GM10847 (cell line): ENCODE measurements around the gene OLFM2.

Experiments
- POLR2A ChIP-seq: IDR thresholded peaks from 2 replicates; pipeline ENCODE4 v1.6.1; 2011; ENCODE audit not compliant: insufficient read length; ENCODE audit errors: extremely low read depth

OLFM2 gene

DNA sequence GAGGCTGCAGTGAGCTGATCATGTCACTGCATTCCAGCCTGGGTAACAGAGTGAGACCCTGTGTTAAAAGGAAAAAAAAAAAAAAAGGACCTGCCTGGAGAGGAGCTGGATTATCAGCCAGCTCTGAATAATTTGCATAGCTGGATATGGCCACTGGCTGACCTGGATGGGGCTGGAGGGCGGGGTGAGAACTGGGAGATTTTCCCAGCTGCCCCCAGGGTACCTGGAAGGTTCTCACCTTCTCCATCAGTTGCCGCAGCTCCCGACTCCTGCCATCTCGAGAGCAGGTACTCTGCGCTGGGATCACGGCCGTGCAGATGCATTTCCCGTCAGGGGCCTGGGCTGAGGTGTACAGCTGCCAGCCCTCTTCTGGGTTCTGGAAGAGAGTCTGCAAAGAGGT, 75.9 kb downstream of the OLFM2 start:
- TF ChIP-seq POLR2A = no peak

DNA sequence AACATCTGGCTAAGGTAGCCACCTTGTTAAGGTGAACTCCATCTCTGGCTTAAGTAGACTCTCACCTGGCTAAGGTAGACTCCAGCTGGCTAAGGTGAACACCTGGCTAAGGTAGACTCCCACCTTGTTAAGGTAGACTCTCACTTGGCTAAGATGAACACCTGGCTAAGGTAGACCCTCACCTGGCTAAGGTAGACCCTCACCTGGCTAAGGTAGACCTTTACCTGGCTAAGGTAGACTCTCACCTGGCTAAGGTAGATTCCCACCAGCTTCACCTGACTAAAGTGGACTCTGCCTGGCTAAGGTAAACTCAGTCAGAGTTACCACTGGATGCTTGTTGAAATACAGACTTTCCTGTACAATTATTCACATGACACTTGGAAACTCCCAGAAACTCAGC, 77.5 kb downstream of the OLFM2 start:
- no peak for TF ChIP-seq POLR2A

DNA sequence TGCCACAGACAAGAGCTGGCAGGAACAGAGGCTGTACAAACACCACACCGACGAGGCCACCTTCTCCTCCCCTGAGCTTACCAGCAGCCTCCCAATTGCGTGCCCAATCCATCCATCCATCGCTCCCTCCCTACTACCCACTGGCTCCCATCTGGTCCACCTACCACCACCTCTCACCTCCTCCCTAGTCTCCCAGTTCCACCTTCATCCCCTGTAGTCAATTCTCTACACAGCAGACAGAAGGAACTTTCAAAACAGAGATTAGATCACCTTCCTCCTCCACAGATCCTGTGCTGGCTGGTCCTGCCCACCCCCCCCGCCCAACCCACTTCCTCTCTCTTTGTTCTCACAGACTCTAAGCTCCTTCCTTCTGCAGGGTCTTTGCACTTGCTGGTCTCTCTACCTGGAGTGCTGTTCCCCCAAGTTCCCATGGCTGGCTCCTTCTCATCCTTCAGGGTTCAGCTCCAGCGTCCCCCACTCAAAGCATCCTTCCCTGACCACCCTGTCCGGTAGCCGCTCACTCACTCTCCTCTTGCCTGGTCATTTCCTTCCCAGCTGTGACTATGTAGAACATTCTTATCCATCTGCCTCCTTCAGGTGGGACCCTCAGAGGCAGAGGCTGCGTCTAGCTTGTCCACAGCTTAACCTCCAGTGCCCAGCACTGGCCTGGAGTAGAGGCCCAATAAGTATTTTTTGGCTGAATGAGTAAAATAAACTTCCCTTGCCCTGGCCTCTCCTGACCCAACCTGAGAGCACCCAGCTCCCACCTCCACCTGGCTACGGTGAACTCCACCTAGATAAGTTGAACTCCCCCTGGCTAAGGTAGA, 78.2 kb downstream of the OLFM2 start:
- no peak for TF ChIP-seq POLR2A

DNA sequence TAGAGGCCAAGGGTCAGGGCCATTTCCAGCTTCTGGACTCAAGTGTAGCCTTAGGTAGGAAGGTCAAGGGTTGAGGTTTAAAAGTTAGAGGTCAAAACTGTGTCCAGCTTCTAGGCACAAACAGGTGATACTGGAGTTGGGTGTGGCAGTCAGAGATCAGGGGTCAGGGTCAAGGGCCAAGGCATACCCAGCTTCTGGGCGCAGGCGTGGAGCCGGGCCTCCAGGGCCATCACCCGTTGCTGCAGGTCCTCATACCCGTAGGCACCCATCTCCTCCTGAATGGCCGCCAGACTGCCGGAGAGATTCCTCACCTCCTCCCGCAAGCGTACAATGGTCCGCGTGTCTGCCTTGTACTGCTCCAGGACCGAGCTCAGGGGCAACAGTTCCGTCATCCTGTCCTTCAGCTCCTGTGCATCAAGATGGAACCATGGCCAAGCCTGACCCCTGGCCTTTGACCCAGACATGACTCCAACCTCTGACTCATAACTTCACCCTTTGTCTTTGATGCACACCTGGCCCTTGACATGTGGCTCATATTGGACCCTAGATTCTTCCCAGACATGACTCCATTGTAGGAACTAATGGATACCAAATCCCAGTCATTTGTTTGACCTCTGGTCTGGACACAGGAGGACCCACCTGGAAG, 79.1 kb downstream of the OLFM2 start:
- no peak for TF ChIP-seq POLR2A

DNA sequence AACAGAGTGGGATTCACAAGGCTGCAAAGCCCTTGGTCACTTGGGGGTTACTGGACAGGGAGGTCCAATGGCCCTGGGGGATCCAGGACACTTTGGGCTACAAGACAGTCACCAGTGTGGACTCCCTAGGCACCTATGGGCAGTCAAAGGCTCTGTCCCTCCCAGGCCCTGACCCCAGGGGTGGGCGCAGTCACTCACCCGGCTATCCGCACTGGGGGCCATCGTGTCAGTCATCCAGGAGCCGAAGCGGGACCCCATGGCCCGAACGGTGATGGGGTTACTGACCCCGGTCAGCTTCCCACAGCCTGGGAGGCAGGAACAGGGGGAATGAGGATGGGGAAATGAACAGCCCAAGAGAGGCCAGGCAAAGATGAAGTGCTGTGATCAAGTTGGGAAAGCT, 79.7 kb downstream of the OLFM2 start:
- TF ChIP-seq POLR2A = no peak

DNA sequence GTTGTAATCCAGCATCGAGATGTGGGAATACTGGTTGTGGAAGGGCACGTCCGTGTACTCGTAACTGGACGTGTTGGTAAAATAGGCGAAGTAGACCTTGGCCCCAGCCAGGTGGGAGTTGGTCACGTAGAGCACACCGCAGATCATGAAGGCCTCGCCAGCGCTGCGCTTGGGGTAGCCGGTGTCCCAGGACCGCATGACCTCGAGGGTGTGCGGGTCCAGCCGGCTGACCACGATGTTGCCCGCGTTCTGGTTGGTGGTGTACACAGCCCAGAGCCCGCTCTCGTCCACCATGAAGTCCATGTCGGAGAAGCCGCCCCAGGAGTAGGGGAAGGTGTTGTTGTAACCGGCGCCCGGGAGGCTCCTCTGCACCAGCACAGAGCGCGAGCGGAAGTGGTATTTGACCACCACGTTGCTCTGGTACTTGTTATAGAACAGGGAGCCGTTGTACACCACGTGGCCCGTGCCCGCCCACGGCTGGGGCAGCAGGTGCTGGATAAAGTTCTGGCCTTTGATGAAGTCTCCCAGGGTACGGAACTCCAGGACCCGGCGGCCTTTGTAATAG, 82.0 kb downstream of the OLFM2 start:
- no peak for TF ChIP-seq POLR2A

DNA sequence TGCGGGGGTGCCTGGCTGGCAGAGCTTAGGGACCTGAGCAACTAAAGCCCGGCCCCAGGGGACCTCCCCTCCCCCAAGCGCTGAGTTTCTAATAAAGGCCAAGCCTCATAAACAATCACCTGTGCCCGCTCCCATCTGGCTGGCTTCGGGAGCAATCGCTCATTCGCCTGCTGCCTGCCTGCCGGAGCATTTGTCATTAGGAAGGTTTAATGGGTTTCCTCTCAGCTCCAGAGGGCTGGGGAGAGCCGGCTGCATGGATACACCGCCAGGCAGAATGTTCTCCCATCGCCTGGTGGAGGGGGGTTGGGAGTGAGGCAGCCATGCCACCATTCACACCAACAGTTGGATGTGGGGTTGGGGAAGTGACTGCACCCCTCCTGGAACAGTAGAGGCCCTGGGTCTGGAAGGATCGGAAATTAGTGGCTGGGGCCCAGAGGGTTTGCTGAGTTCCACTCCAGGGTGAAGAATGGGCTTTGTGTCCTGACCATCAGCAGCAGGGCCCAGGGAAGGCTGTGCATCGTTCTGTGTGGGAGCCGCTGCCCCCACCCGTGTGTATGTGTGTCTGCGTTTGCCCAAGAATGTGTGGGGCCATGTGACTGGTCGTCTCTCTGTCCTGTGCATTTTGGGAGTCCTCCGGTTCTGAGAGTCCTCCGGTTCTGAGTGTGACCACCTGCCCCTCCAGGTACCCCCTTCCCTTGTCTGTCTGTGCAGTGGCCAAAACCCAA, 85.9 kb downstream of the OLFM2 start:
- TF ChIP-seq POLR2A = no peak

DNA sequence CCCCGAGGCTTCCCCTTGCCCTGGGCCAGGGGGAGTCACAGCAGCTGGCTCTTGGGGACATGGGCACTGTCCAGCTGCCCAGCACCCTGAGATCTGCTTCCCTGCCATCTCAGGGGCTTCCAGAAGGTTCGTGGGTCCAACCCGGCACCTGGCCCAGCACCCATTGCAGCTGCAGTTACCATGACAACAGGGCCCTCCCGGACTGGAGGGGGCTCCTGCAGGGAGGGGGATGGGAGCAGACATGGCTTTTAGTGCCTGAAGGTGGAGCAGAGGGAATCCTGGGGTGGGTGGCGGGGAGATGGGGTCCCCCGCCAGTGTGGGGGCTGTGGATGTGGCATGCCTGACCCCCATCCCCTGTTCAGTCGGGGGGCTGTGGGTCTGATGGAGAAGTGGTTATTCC, 86.5 kb downstream of the OLFM2 start:
- TF ChIP-seq POLR2A = no peak

DNA sequence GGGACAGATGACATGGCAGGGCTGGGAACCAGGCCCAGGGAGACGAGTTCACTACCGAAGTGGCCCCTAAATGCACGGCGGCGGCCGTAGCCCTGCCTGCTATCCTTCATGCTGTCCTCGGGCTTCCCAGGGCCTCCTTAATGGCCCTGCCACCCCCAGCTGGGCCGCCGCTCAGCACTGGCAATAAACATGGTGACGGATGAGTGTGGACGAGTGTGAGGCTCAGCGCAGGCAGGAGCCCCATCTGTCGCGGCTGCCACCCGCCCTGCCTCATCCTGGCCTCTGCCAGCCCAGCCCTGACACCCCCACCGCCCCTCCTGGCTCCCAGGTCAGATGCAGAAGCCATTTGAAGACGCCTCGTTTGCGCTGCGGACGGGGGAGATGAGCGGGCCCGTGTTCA, 87.6 kb downstream of the OLFM2 start:
- TF ChIP-seq POLR2A = no peak

DNA sequence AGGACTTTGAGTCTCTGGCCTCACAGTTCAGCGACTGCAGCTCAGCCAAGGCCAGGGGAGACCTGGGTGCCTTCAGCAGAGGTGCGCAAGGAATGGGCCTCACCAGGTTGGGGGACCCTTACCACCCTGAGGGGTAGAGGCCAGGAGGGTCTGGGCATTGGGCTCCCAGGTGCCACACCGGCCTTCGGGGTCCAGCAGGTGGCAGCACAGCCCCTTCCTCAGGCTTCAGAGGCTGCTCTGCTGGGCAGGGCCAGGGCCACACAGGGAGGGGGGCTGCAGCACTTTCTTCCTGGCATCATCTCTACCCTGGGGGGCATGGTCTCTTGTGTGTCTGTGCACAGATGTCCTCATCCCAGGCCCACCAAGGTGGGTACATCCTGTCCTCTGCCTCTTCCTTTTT, 88.3 kb downstream of the OLFM2 start:
- TF ChIP-seq POLR2A = no peak

DNA sequence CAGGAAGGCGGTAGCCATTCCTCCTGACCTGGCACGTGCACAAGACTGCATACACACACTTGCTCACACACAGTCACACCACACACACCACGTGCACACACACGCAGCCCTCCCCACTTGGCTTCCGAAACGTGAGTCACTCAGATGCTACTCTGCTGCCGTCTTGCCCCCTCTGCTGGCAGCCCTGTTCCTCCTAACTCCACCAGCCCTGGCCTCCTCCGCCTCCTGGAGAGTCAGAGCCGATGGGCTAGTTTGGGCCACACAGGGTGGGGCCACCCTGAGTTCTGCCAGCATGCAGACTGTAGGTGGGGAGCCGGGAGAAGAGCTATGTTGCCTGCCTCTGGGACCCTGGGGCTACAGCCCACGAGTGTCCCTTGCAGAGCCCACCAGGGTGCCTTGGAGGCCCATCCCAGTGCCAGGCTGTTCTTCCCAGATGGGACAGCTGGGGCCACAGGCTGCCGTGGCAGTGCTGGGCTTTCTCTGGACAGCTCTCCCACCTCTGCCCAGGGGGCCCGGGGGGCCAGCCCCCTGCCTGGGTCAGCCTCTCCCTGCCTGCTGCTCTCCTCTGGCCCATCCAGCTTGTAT, 89.1 kb downstream of the OLFM2 start:
- no peak for TF ChIP-seq POLR2A

DNA sequence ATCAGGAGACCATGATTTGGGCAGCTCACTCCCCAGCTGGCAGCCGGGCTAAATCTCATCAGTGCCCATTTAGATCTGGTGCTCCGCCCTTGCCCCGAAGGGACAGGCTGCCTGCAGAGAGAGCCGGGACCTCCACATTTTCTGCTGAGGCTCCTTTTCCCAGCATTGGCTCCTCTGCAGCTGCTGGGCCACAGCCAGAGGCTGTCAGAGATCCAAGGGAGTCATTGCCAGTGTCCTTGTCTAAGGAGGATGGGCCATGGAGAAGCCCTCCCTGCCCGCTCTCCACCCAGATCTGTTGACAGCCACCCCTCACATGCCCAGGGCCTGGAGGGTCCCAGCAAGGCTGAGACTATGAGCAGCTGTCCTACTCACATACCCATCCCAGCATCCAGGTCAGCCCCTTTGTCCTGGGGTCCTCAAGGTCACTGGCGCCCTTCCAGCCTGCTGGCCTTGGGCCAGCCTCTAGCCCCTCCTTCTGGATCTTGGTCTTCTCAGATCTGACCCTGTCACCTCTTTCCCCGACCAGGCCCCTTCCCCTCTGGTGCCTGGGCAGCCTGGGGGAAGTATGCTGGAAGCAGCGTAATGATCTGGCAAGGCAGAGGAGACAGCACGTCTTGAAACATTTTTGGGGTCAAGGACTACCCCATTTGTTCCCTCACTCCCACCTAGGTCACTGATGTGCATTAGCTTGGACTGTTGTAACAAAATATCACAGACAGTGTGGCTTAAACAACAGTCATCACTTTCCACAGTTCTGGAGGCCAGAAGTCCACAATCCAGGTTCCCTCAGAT, 93.3 kb downstream of the OLFM2 start:
- TF ChIP-seq POLR2A = no peak

DNA sequence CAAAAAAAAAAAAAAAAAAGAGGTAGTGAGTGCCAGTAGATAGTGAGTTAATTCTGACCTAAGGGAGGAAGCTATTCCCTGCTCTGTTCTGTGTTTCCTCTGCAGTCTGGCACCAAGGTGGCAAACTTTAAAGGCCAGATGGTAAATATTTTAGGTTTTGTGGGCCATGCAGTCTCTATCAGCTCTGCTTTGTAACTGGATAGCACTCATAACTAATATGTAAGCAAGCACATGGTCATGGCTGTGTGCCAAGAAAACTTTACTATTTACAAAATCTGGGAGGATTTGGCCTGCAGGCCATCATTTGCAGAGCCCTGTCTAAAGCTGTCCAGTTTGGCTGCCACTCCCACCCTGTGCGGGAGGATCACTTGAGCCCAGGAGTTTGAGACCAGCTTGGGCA, 96.9 kb downstream of the OLFM2 start:
- TF ChIP-seq POLR2A = no peak

DNA sequence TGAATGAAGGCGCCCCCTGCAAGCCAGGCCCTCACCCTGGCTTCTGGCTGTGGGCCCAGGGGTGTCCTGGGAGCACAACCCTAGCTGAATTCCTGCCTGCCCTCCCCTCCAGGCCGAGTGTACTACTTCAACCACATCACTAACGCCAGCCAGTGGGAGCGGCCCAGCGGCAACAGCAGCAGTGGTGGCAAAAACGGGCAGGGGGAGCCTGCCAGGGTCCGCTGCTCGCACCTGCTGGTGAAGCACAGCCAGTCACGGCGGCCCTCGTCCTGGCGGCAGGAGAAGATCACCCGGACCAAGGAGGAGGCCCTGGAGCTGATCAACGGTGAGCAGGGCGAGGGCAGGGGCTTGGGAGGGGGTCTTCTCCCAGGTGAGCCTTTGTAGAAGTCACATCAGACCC, 98.0 kb downstream of the OLFM2 start:
- TF ChIP-seq POLR2A = no peak

DNA sequence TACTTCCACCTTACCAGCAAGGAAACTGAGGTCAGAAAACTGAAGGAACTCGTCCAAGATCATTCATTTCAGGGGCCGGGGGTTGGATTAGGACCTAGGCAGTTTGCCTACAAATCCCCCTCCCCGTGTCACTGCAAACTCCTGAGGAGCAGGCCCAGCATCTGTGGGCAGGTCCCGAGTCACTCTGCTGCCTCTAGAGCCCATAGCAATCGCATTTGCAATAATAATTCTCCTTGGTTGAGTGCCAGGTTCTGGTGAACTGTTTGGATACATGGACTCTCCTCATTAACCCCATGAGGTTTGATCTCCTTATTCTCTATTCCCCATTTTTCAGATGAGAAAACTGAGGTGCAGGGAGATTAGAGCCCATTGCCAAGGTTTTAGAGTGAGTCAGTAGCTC, 100.3 kb downstream of the OLFM2 start:
- no peak for TF ChIP-seq POLR2A
